SIG-M5 treated with dmso at 0.1 percent for 504 hours (cell line): ENCODE data around the gene VPREB3.

Experiments
- DNase-seq: peaks from one replicate; lab custom pipeline; 2025; ENCODE audit not compliant: unreplicated experiment; lab: John Stamatoyannopoulos, UW

VPREB3 gene

DNA sequence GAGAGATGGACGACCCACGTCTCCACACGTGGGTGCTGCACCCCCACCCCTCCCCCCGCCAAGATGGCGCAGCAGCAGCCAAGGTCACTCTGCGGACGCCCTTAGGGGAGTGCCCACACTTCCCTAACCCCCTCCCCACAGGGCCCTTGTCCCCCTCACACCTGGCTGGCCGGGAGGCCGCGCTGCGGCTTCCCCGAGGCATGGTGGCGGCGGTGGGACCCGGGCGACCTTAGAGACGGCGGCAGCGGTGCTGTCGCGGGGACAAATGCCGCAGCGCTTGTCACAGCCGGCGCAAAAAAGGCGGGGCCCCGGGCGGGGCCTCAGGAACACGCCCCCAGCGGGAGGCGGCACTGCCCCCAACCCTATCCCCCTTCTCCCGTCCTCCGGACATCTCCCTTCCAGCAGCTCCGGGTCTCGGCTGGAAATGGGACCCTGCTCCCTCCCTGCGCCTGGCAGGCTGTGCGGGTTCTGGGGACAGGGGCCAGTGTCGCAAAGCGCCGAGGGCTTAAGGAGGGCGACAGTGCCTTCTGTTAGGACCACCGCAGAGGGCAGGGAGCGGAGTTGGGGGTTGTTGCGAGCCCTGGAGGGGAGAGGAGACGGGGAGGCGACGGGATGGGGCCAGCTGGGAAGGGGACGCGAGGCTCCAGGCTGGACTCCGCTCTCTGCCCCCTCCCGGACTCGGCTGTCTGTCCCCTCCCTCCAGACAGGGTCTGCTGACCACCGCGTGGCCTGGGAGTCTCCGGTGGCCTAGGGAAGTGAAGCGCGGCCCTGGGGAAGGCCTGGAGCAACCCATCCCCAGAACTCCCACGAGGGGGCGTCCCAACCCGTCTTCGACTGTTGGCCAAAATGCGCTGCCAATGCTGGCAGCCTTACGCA is 13.7 kb upstream of the VPREB3 start, which contains the start of gene CHCHD10:
Gene CHCHD10 (minus strand): TSS at position 300 of the 876 bp plus-strand sequence. CDS start 98 bp downstream, at position 202.
- peak; percentile 74 for DNase-seq

GRCh38 chr22:23767303-23767672 is 13.1 kb upstream of the VPREB3 start:
- no peak for DNase-seq

GRCh38 chr22:23764899-23765881 is 11.0 kb upstream of the VPREB3 start:
- no peak for DNase-seq

GRCh38 chr22:23763954-23764353 is 9.7 kb upstream of the VPREB3 start:
- no peak for DNase-seq

- DNase-seq, result no peak
Observed at GRCh38 chr22:23763579-23763945, 9.3 kb upstream of the VPREB3 start.

DNA sequence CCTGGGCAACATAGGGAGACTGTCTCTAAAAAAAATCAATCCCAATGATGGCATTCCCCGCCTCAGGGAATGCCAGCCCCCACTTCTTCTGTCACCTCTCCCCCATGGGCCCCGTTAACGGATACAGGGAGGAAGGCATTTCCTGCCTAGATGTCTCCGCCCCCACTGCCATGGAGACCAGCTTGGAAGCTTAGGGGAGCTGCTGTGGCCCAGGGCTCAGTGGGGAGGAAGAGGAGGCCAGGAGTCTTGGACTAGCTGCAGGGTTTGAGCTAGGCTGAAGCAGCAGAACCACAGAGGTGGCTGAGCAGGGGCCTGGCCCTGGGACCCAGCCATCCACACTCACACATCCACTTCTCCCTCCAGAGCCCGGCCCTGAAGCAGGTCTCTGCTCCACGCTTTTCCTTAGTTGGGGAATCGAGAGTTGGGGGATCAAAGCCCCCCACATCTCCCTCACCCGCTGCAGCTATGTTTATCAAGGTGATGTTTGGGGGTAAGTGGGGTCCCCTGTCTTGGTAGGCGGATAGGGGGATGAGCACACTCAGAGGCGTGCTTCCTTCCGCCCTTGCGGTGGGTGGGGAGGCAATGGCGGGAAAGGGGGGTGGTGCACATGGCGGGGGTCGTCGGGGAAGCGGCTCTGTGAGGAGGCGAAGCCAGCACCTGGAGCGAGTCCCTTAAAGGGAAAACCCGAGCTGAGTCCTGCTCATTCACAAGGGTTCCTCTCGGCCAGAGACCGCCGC is 8.8 kb upstream of the VPREB3 start, which contains the start of gene C22orf15:
Gene C22orf15 (plus strand): TSS at position 149 of the 737 bp plus-strand sequence. CDS start 317 bp downstream, at position 466.
- no peak for DNase-seq

- DNase-seq, result no peak
Observed at GRCh38 chr22:23760056-23760455, 5.8 kb upstream of the VPREB3 start.

DNA sequence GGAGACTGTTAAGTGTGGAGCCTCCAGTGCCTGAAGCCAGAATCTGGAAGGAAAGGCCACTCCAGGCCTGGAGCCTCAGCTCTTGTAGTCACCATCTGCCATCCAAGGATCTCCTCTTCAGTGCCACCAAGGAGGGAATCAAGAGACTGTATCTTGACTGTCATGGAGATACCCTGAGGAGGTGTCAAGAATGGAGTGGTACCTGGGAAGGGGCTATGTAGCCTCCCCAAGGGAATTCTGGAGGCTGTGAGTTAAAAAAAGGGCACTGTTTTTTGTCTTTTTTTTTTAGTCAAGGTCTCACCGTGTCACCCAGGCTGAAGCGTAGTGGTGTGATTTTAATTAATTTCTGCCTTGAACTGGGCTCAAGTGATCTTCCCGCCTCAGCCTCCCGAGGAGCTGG is 5.3 kb upstream of the VPREB3 start:
- no peak for DNase-seq

- no peak for DNase-seq
Observed at GRCh38 chr22:23756891-23757290, 2.7 kb upstream of the VPREB3 start.

DNA sequence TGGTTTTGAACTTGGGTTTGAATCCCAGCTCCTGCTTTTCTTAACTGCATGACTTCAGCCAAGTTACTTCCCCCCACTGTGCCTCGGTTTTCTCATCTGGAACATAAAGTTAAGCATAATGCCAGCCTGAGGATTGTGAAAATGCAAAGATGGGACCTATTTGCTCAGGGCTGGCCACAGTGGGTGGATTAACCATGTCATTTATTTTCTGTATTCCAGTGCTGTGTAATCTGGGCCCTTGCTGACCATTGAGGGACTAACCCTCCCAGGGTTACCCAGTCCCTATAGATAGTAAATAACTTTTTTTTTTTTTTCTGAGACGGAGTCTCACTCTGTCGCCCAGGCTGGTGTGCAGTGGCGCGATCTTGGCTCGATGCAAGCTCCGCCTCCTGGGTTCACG is 1.5 kb upstream of the VPREB3 start:
- no peak for DNase-seq

DNA sequence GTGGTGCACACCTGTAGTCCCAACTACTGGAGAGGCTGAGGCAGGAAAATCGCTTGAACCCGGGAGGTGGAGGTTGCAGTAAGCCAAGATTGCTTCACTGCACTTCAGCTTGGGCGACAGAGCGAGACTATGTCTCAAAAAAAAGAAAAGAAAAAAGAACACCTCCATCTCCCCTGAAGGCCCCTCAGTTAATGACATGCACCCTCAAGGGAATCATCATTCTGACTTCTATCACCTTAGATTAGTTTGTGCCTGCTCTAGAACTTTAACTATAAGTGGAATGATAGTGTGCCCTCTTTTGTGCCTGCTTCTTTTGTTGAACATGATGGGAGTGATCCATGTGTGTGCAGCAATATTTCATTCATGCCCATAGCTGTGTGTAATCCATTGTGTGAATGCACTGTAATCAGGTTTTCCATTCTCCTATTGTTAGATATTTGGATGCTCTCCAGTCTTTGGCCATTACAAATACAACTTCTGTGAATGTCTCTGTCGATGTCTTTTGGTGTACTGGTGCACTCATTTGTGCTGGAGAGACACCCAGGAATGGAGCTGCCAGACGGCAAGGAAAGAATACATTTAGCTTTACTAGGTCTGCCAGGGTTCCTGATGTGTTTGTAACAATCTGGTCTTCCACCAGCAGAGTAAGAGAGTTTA is 883 bp upstream of the VPREB3 start:
- DNase-seq, result no peak

DNA sequence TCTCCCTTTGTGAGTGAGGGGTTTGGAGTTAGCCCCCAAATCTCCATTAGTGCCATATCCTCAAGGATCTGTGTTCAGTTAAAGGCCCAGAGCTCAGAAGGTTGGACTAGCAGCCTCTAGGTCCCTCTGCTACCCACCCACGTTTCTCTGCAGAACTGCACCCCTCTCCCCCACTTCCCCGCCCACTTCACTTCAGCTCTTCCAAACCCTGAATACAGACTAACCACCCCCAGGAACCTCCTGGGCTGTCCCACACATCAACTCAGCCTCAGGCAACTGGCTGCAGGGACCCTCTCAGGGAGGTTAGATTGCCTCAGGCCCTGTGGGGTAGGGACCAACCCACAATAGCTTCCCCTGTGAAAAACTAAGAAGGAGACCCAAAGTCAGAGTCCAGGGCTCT is 840 bp downstream of the VPREB3 start:
- DNase-seq, result no peak

GRCh38 chr22:23752750-23753149 is 1.5 kb downstream of the VPREB3 start:
- DNase-seq, result no peak

GRCh38 chr22:23752090-23752691 is 2.0 kb downstream of the VPREB3 start:
- DNase-seq, result peak; percentile 31

DNA sequence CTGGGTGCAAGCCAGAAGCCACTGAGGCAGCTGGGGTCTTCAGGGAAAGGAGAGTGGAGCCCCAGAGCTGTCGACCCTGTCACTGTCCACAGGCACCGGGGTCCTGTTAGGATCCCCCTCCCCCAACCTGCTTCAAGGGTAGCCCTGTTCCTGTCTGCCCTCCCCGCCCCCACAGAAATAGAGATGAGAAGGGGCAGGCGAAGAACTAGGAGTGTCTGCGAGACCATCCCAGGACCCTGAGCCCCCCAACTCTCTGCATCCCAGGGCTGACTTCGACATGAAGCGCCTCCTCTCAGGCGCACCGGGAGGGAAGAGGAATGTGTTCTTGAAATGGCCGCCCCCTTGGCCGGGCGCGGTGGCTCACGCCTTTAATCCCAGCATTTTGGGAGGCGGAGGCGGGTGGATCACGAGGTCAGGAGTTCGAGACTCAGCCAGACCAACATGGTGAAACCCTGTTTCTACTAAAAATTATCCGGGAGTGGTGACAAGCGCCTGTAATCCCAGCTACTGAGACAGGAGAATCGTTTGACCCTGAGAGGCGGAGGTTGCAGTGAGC is 2.7 kb downstream of the VPREB3 start:
- no peak for DNase-seq

DNA sequence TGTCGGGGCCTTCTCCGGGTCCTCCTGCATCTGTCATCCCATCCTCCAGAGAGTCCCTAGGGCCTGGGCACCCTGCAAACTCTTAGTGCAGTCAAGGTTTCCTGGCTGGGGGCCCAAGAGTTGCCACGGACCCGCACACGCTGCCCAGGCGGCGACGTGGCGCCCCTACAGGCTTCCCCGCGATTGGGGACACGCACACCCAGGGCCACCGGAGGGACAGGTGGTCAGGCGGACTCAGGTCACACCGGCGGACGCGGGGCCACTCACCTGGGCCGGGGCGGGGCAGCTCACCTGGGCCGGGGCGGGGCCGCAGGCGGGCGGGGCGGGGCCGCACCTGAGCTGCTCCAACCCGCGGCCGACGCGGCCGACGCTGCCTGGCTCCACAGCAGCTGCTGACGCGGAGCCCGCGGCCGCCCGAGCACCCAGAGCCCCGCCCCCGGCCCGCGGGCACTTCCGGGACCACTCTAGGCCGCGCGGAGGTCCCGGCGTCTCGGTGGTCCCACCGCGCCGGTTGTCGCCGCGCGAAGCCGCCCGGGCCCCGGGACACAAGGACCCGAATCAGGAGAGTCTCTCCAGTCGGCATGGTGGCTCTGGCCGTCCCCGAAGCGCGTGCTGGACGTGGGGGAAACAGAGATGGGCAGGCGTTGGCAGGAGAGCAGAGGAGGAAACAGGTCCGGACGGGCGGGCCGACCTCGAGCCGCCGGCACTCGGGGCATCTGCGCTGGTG is 3.3 kb downstream of the VPREB3 start, which contains the start of gene ZNF70:
Gene ZNF70 (minus strand): TSS at position 399 of the 727 bp plus-strand sequence. CDS start 5,972 bp downstream, outside the sequence.
- DNase-seq, result peak; percentile 71

DNA sequence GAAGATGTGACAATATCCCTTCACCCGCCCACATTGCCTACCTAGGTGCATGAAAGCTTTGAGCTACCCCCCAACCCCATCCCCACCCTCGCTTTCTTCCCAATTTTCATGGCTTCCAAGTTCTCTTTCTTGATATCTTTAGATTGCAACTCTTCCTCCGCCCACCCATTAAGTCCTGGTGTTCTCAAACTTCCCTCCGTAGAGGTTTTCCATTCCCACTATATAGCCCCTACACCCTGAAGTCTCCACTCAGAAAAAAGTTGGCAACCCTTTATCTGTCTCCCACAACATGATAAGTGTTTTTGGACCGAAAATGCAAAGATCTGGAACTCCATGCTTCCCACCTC is 3.9 kb downstream of the VPREB3 start:
- DNase-seq, result no peak

DNA sequence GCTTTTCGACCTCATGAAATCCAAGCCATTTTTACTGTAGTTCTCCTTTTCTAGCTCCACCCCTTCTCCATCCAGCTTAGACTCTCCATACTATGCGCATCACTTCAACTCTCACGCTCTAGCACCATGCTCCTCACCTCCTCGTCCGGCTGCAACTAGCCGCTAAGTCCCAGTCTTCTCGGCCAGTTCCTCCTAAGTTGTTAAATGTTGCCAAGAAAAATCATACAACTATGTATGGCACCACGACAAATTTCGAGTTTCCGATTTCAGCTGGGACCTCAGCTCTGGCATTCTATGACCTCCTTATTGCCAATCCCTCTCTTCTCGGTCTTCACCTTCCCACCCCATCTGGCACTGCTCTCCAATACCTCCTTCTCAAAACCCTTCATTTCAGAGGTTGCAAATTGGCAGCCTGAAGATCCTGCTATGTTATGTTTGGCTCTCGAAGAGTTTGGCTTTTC is 4.4 kb downstream of the VPREB3 start:
- peak; percentile 48 for DNase-seq

DNA sequence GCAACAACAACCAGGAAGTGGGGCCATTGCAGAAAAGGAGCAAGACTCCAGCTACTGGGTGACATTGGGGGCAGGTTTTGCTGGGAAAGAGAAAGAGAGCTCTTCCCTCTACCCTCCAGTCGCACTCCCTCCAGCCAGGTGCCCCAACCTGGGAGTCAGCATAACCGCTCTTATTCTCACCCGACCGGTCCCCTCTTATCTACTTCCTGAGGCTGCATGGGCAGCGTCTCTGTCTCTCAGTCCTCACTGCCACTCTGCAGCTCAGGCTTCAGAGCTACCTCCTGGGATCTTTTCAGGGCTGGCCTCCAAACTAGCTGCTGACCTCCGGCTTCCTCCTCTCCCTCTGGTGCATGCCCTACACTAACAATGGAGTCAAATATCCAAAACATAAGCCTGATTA is 8.4 kb downstream of the VPREB3 start:
- no peak for DNase-seq
